Natural killer cell (primary cell): ENCODE measurements around the gene TBX15. TPM values are rescaled to one million over a fixed set of nuclear protein-coding genes. Genes with fewer than 3 reads are reported as not detected.

Experiments used
- ATAC-seq, 3 donors: fragments of 150-1000 bp in 2 of 3; fragments of 200-7000 bp in 1 of 3; cut with Tn5 transposase; 1 replicate in 1 of 3; 2 replicates in 2 of 3; pipeline ENCODE4 v1.10.0; 2021; ENCODE audit warnings: mild to moderate bottlenecking in 2 of 3, moderate library complexity in 2 of 3
- DNase-seq, 2 donors: peaks; one replicate each; pipeline versions ENCODE4 v3.0.0 to v3.0.0-alpha.2; 2013 to 2021; ENCODE audit warnings: mixed read lengths in 1 of 2
- H3K27ac ChIP-seq: one replicate; pipeline ENCODE4 v1.5.1; 2013; ENCODE audit warnings: mild to moderate bottlenecking, low read length
- H3K27me3 ChIP-seq: one replicate; pipeline ENCODE4 v1.6.1; 2013; ENCODE audit warnings: low read length; ENCODE audit not compliant: control insufficient read depth, insufficient read depth
- H3K36me3 ChIP-seq: one replicate; pipeline ENCODE4 v1.6.1; 2013; ENCODE audit warnings: low read length; ENCODE audit not compliant: control insufficient read depth, insufficient read depth
- H3K4me1 ChIP-seq: one replicate; pipeline ENCODE4 v1.6.1; 2013; ENCODE audit warnings: low read length; ENCODE audit not compliant: control insufficient read depth, insufficient read depth
- H3K4me3 ChIP-seq: one replicate; pipeline ENCODE4 v1.5.1; 2013; ENCODE audit warnings: low read length
- H3K9me3 ChIP-seq: one replicate; pipeline ENCODE4 v1.6.1; 2013; ENCODE audit warnings: low read length; ENCODE audit not compliant: control insufficient read depth, insufficient read depth
- H3K27ac Mint-ChIP-seq, 2 donors: one replicate each; pipeline ENCODE4 v1.8.0; 2022; ENCODE audit warnings: mild to moderate bottlenecking in 2 of 2, mixed read lengths in 2 of 2, moderate library complexity in 1 of 2
- H3K27me3 Mint-ChIP-seq, 2 donors: one replicate each; pipeline ENCODE4 v1.8.0; 2022; ENCODE audit warnings: low read depth in 2 of 2, mixed read lengths in 2 of 2
- H3K36me3 Mint-ChIP-seq: one replicate; pipeline ENCODE4 v1.8.0; 2022; ENCODE audit warnings: mixed read lengths
- H3K4me1 Mint-ChIP-seq, 2 donors: one replicate each; pipeline ENCODE4 v1.8.0; 2022; ENCODE audit warnings: mixed read lengths in 2 of 2
- H3K4me3 Mint-ChIP-seq: one replicate; pipeline ENCODE4 v1.8.0; 2022; ENCODE audit warnings: mild to moderate bottlenecking, moderate library complexity, mixed read lengths
- H3K9me3 Mint-ChIP-seq, 2 donors: one replicate each; pipeline ENCODE4 v1.8.0; 2022; ENCODE audit warnings: mixed read lengths in 2 of 2
- WGBS: methylation state at CpG from one replicate; pipeline ENCODE4 v1.1.7; 2013; ENCODE audit warnings: missing lambda C conversion rate; ENCODE audit not compliant: insufficient coverage; 5-methylcytosine and 5-hydroxymethylcytosine counted together
- intact Hi-C: fragments of 100-400 bp; cut with micrococcal nuclease; formaldehyde crosslinking; loops from one replicate; pipeline ENCODE4 v1.14.2; 2022
- total RNA-seq, 4 donors: library from RNA; stranded (reverse); fragments of 120-200 nt in 1 of 4; gene quantifications; one replicate each; pipeline versions ENCODE4 v1.2.3 to v1.2.4, GENCODE V29; 2013 to 2022
- TF ChIP-seq, protein P1 (sequence below): fragments of 200-600 bp; IDR thresholded peaks from one replicate; pipeline ENCODE4 v1.8.0; 2022; ENCODE audit warnings: antibody characterized with exemption

The TBX15 gene
- total RNA-seq, 3 donors from 2014 or later (not counting 1 experiment from before 2014, with no cell fraction given): not detected

DNA sequence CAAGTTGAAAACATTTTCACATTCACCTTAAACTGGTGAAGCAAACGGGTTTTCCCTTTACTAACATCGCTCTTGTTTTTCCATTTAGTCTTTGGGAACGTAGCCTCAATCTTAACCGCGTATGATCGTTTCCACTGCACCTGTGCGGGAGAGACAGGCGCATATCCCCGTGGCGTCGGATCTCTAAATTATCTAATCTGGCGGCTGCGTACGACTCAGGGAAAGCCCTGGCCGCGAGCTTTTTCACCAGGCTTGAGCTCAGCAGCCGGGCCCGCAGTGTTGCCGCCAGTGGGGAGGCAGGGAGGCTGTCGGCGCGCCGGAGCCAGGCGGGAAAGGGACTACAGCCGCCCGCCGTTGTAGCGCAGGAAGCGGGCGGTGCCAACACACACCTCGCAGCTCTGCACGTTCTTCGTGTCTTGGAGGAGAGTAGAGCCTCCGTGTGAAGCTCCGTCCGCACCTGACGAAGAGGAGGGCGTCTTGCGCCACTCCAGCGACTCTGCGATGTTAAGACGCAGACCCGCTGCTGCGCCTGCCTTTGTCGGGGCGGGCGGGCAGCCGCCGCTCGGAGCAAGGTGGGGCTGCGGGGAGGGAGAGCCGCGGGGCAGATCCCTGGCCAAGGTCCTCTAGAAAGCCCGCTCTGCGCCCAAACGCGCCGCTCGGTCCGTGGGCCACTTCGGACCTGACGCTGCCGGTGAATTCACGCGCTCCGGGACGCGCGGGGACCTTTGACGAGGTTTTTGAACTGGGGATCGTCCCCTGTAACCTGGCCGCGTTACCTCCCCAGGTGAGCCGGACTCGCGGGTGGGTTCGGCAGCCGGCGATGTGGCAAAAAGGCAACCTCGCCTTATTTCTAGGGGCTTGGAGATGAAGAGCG, 18.5 kb upstream of the TBX15 start:
- no peak overlapping the region for H3K27ac Mint-ChIP-seq
- no peak for DNase-seq
- ATAC-seq: no peak
- H3K27me3 ChIP-seq: peaks cover 59% of the 10 kb centered on the region
- TF ChIP-seq, protein P1, sequence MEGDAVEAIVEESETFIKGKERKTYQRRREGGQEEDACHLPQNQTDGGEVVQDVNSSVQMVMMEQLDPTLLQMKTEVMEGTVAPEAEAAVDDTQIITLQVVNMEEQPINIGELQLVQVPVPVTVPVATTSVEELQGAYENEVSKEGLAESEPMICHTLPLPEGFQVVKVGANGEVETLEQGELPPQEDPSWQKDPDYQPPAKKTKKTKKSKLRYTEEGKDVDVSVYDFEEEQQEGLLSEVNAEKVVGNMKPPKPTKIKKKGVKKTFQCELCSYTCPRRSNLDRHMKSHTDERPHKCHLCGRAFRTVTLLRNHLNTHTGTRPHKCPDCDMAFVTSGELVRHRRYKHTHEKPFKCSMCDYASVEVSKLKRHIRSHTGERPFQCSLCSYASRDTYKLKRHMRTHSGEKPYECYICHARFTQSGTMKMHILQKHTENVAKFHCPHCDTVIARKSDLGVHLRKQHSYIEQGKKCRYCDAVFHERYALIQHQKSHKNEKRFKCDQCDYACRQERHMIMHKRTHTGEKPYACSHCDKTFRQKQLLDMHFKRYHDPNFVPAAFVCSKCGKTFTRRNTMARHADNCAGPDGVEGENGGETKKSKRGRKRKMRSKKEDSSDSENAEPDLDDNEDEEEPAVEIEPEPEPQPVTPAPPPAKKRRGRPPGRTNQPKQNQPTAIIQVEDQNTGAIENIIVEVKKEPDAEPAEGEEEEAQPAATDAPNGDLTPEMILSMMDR: no peak
- H3K9me3 Mint-ChIP-seq: no peaks in the 10 kb centered on the region
- no peaks in the 10 kb centered on the region for H3K36me3 ChIP-seq
- peaks cover 11 to 21% of the 10 kb centered on the region in 2 donors for H3K4me1 Mint-ChIP-seq
- H3K27me3 Mint-ChIP-seq: peaks cover 56 to 73% of the 10 kb centered on the region in 2 donors
- peaks cover 21% of the 10 kb centered on the region for H3K4me1 ChIP-seq
- peaks cover 11% of the 10 kb centered on the region for H3K9me3 ChIP-seq
- intact Hi-C loops: no loop called here
- no peak overlapping the region for H3K27ac ChIP-seq
- WGBS: 7% methylated on average over 81 of the region's 81 CpGs
- peaks cover 13% of the 10 kb centered on the region for H3K36me3 Mint-ChIP-seq
- no peak overlapping the region for H3K4me3 ChIP-seq
- no peak overlapping the region for H3K4me3 Mint-ChIP-seq

DNA sequence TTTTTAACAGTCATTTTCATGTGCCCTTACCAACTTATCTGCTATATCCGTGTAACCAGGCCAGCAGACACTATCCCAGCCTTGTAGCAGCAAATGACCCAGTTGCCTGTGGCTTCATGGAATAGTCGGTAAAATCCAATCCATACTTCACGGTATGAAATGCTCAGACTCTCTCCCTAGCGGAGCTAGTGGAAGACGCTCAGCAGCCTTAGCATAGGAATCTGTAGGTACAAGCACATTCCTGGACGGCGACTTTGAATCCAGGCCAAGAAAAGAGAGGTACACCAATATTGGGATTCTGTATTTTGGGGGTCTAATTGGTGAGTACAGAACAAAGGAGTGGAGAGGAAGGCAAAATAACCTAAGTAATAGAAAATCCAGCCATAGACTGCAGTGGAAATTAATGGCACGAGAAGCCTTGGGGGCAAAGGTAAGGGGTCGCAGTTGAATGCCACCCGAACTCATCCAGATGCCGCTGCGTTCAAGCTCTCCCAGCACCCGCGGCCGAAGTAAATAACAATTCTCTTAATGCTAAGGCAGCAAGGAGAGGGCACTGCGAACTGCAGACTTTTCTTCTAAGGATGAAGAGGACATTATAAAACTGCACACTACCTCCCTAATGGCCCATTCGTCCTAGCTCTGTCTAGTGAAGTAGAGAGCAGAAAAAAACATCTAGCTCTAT, 17.7 kb upstream of the TBX15 start:
- Histone ChIP-seq H3K27ac (no peak overlapping the region), H3K27me3 (peaks cover 61% of the 10 kb centered on the region), H3K36me3 (no peaks in the 10 kb centered on the region), H3K9me3 (peaks cover 11% of the 10 kb centered on the region), H3K4me3 (no peak overlapping the region), H3K4me1 (peaks cover 28% of the 10 kb centered on the region)
- ATAC-seq (no peak), DNase-seq (no peak)
- H3K4me1 Mint-ChIP-seq: peaks cover 11 to 21% of the 10 kb centered on the region in 2 donors
- no peak overlapping the region for H3K27ac Mint-ChIP-seq
- H3K9me3 Mint-ChIP-seq: no peaks in the 10 kb centered on the region
- H3K36me3 Mint-ChIP-seq: peaks cover 13% of the 10 kb centered on the region
- WGBS: 19% methylated on average over 16 of the region's 17 CpGs
- H3K27me3 Mint-ChIP-seq: peaks cover 59 to 73% of the 10 kb centered on the region in 2 donors
- intact Hi-C loops: no loop called here
- H3K4me3 Mint-ChIP-seq: peak overlapping the region; percentile 17
- TF ChIP-seq, protein P1: no peak

DNA sequence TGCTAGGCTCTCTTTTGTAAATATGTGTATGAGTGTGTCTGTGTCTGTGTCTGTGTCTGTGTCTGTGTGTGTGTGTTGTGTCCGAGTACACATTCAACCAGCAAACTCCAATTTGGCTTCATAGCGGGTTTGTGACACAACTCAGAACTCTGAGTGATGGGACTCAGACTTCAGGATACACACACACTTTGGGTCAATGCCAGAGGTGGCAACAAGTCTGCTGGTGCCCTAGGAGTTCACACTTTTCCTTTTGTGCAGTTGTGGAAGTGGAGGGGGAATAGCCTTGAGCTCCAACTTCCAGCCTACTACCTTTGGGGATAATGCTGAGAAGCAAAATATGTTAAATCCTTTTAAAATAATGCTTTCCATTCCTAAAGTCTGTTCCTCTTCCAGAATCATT, 16.6 kb upstream of the TBX15 start:
- DNase-seq (no peak), ATAC-seq (no peak)
- H3K27me3 ChIP-seq: peaks cover 68% of the 10 kb centered on the region
- no peaks in the 10 kb centered on the region for H3K36me3 ChIP-seq
- intact Hi-C loops: no loop called here
- WGBS: 74% methylated on average over 2 of the region's 2 CpGs
- Mint-ChIP-seq H3K4me1 (peaks cover 11 to 26% of the 10 kb centered on the region in 2 donors), H3K9me3 (no peaks in the 10 kb centered on the region), H3K36me3 (peaks cover 13% of the 10 kb centered on the region), H3K4me3 (no peak overlapping the region), H3K27ac (no peak overlapping the region), H3K27me3 (peaks cover 63 to 73% of the 10 kb centered on the region in 2 donors)
- TF ChIP-seq, protein P1: no peak
- peaks cover 38% of the 10 kb centered on the region for H3K4me1 ChIP-seq
- H3K27ac ChIP-seq: no peak overlapping the region
- no peak overlapping the region for H3K4me3 ChIP-seq
- peaks cover 11% of the 10 kb centered on the region for H3K9me3 ChIP-seq
